DND-41 (cell line): ENCODE results near the gene AJAP1.
A peak's percentile ranks its signal among the peaks of the same experiment; 100 is the strongest.

Source experiments
- ATAC-seq: fragments of 200-7000 bp; cut with Tn5 transposase; 3 replicates; pipeline ENCODE4 v1.9.1; 2021; ENCODE audit warnings: low read depth; ENCODE audit not compliant: insufficient read depth
- DNase-seq: peaks from one replicate; pipeline ENCODE4 v3.0.0-alpha.2; 2020
- H2AFZ ChIP-seq: 2 replicates; pipeline ENCODE4 v1.6.0; 2012; ENCODE audit warnings: low read depth, low read length
- H3K27ac ChIP-seq: 2 replicates; pipeline ENCODE4 v1.5.1; 2012; ENCODE audit warnings: low read length, inconsistent platforms
- H3K27me3 ChIP-seq: fragments of 200-600 bp; sonication (generic); 2 replicates; pipeline ENCODE4 v1.6.0; 2012; ENCODE audit warnings: low read length, mild to moderate bottlenecking, inconsistent platforms; ENCODE audit not compliant: insufficient read depth, poor library complexity
- H3K36me3 ChIP-seq: 2 replicates; pipeline ENCODE4 v1.5.1; 2012; ENCODE audit warnings: low read length, inconsistent platforms; ENCODE audit not compliant: insufficient read depth
- H3K4me1 ChIP-seq: 2 replicates; pipeline ENCODE4 v1.5.1; 2012; ENCODE audit warnings: mild to moderate bottlenecking, low read length; ENCODE audit not compliant: insufficient read depth
- H3K4me2 ChIP-seq: 2 replicates; pipeline ENCODE4 v1.6.0; 2012; ENCODE audit warnings: mild to moderate bottlenecking, moderate library complexity, low read length, inconsistent platforms; ENCODE audit not compliant: insufficient read depth
- H3K4me3 ChIP-seq, 2 experiments: fragments of 200-600 bp in 1 of 2; shearing (Covaris generic) in 1 of 2; 2 replicates each; pipeline ENCODE4 v1.5.1; 2012 to 2016; ENCODE audit warnings: inconsistent platforms in 2 of 2, low read length in 2 of 2, mild to moderate bottlenecking in 2 of 2, low read depth in 1 of 2, moderate library complexity in 1 of 2
- H3K79me2 ChIP-seq: 2 replicates; pipeline ENCODE4 v1.6.0; 2012; ENCODE audit warnings: low read length, inconsistent platforms; ENCODE audit not compliant: insufficient read depth
- H3K9ac ChIP-seq: 2 replicates; pipeline ENCODE4 v1.6.0; 2012; ENCODE audit warnings: low read depth, mild to moderate bottlenecking, inconsistent platforms, low read length, moderate library complexity
- H3K9me3 ChIP-seq: 2 replicates; pipeline ENCODE4 v1.5.1; 2012; ENCODE audit warnings: low read length, moderate library complexity, mild to moderate bottlenecking, inconsistent platforms; ENCODE audit not compliant: insufficient read depth, severe bottlenecking
- H4K20me1 ChIP-seq: 2 replicates; pipeline ENCODE4 v1.6.0; 2012; ENCODE audit warnings: low read length; ENCODE audit not compliant: insufficient read depth
- CTCF ChIP-seq: IDR thresholded peaks from 2 replicates; pipeline ENCODE4 v1.5.1; 2012; ENCODE audit warnings: borderline replicate concordance, low read length, moderate library complexity, mild to moderate bottlenecking; ENCODE audit not compliant: poor library complexity, severe bottlenecking; ENCODE audit errors: extremely low read depth
- EZH2 ChIP-seq: IDR thresholded peaks from 3 replicates; pipeline ENCODE4 v1.6.1; 2012; ENCODE audit warnings: borderline replicate concordance, low read depth, mild to moderate bottlenecking, moderate library complexity, low read length, inconsistent platforms; ENCODE audit not compliant: severe bottlenecking

Gene AJAP1

GRCh38 chr1:4820543-4820942 is 166.1 kb downstream of the AJAP1 start:
- Histone ChIP-seq H2AFZ (no peak overlapping the region), H4K20me1 (no peaks in the 10 kb centered on the region), H3K36me3 (no peaks in the 10 kb centered on the region), H3K4me1 (no peaks in the 10 kb centered on the region), H3K27ac (no peak overlapping the region), H3K4me2 (no peak overlapping the region), H3K9me3 (peaks cover 3% of the 10 kb centered on the region), H3K9ac (no peak overlapping the region), H3K27me3 (no peaks in the 10 kb centered on the region), H3K4me3 (no peak overlapping the region), H3K79me2 (no peaks in the 10 kb centered on the region)
- TF ChIP-seq EZH2 (no peak), CTCF (no peak)
- ATAC-seq (no peak), DNase-seq (no peak)

- TF ChIP-seq EZH2 = no peak
- peak; percentile 64 for TF ChIP-seq CTCF
- ATAC-seq = no peak
- Histone ChIP-seq H3K27ac (no peak overlapping the region), H2AFZ (no peak overlapping the region), H3K36me3 (no peaks in the 10 kb centered on the region), H3K9ac (no peak overlapping the region), H4K20me1 (no peaks in the 10 kb centered on the region), H3K4me3 (no peak overlapping the region), H3K4me2 (no peak overlapping the region), H3K79me2 (no peaks in the 10 kb centered on the region), H3K9me3 (no peaks in the 10 kb centered on the region), H3K27me3 (no peaks in the 10 kb centered on the region), H3K4me1 (no peaks in the 10 kb centered on the region)
- no peak for DNase-seq
Observed at GRCh38 chr1:4825800-4826450, 171.5 kb downstream of the AJAP1 start.

- DNase-seq (no peak), ATAC-seq (no peak)
- Histone ChIP-seq H3K4me3 (no peak overlapping the region), H3K4me2 (no peak overlapping the region), H4K20me1 (no peaks in the 10 kb centered on the region), H3K27me3 (no peaks in the 10 kb centered on the region), H3K36me3 (no peaks in the 10 kb centered on the region), H3K9me3 (no peaks in the 10 kb centered on the region), H3K27ac (no peak overlapping the region), H3K79me2 (no peaks in the 10 kb centered on the region), H3K9ac (no peak overlapping the region), H3K4me1 (no peaks in the 10 kb centered on the region), H2AFZ (no peak overlapping the region)
- TF ChIP-seq EZH2 (no peak), CTCF (no peak)
Observed at GRCh38 chr1:4830707-4831106, 176.3 kb downstream of the AJAP1 start.

- no peaks in the 10 kb centered on the region for H3K4me1 ChIP-seq
- H4K20me1 ChIP-seq = no peaks in the 10 kb centered on the region
- ATAC-seq = no peak
- no peaks in the 10 kb centered on the region for H3K9me3 ChIP-seq
- H2AFZ ChIP-seq = no peak overlapping the region
- H3K4me3 ChIP-seq = no peak overlapping the region
- H3K4me2 ChIP-seq = no peak overlapping the region
- H3K79me2 ChIP-seq = no peaks in the 10 kb centered on the region
- no peaks in the 10 kb centered on the region for H3K36me3 ChIP-seq
- H3K27me3 ChIP-seq = no peaks in the 10 kb centered on the region
- DNase-seq = no peak
- TF ChIP-seq EZH2 (no peak), CTCF (no peak)
- H3K9ac ChIP-seq = no peak overlapping the region
- no peak overlapping the region for H3K27ac ChIP-seq
Observed at GRCh38 chr1:4836574-4836973, 182.2 kb downstream of the AJAP1 start.
